HepG2 (cell line): ENCODE measurements around the gene TBR1. TPM values are rescaled to one million over a fixed set of nuclear protein-coding genes. Genes with fewer than 3 reads are reported as not detected.

ENCODE experiments used
- BHLHE40 ChIP-seq: IDR thresholded peaks from 2 replicates; pipeline ENCODE4 v1.6.1; 2011; ENCODE audit warnings: low read length, improper control_type of control experiment
- DBP ChIP-seq: sonication (generic); formaldehyde crosslinking; IDR thresholded peaks from 2 replicates; pipeline ENCODE4 v1.4.0; 2020; ENCODE audit warnings: missing genetic modification reagents; ENCODE audit errors: not compliant biosample characterization
- GATAD2A ChIP-seq: IDR thresholded peaks from 2 replicates; pipeline ENCODE4 v1.6.1; 2016
- KMT2B ChIP-seq: IDR thresholded peaks from 2 replicates; pipeline ENCODE4 v1.6.1; 2016; ENCODE audit warnings: missing genetic modification reagents, missing compliant biosample characterization
- NR0B2 ChIP-seq: sonication (generic); formaldehyde crosslinking; IDR thresholded peaks from 2 replicates; pipeline ENCODE4 v1.4.0; 2020; ENCODE audit warnings: mild to moderate bottlenecking, missing genetic modification reagents
- NR1H2 ChIP-seq: sonication (generic); formaldehyde crosslinking; IDR thresholded peaks from 2 replicates; pipeline ENCODE4 v1.8.1; 2022; ENCODE audit warnings: low read depth, missing genetic modification reagents, borderline replicate concordance
- ZNF557 ChIP-seq: sonication (generic); formaldehyde crosslinking; IDR thresholded peaks from 2 replicates; pipeline ENCODE4 v1.4.0; 2020; ENCODE audit warnings: missing genetic modification reagents
- ZNF782 ChIP-seq: sonication (generic); formaldehyde crosslinking; IDR thresholded peaks from 2 replicates; pipeline ENCODE4 v1.4.0; 2020; ENCODE audit warnings: missing genetic modification reagents, mild to moderate bottlenecking, borderline replicate concordance
- ZNF800 ChIP-seq: sonication (generic); formaldehyde crosslinking; IDR thresholded peaks from 2 replicates; pipeline ENCODE4 v1.4.0; 2020; ENCODE audit warnings: missing genetic modification reagents
- ZNF883 ChIP-seq: sonication (generic); formaldehyde crosslinking; IDR thresholded peaks from 2 replicates; pipeline ENCODE4 v1.5.1; 2020; ENCODE audit warnings: mild to moderate bottlenecking, missing genetic modification reagents; ENCODE audit errors: not compliant biosample characterization
- ZNF891 ChIP-seq: sonication (generic); formaldehyde crosslinking; IDR thresholded peaks from 2 replicates; pipeline ENCODE4 v1.5.0; 2020; ENCODE audit warnings: mild to moderate bottlenecking, missing genetic modification reagents
- polyA plus RNA-seq, 8 experiments: library from polyadenylated mRNA; depleted of rRNA in 3 of 8; stranded (reverse) in 7 of 8; unstranded in 1 of 8; fragments of >200 nt; fragmentation: Illumina TruSeq in 4 of 8; extraction: Trizol in 4 of 8; gene quantifications; 2 replicates each; pipeline versions ENCODE4 v1.2.1 to v1.2.3, GENCODE V29; 2011 to 2016; ENCODE audit warnings: low read depth in 4 of 8, missing spikeins in 1 of 8, mixed read lengths in 1 of 8; ENCODE audit not compliant: insufficient read depth in 1 of 8
- total RNA-seq, 5 experiments: library from RNA; depleted of rRNA; stranded (reverse); fragments of >200 nt; fragmentation: Illumina TruSeq; extraction: Trizol; gene quantifications; 2 replicates each; pipeline ENCODE4 v1.2.3, GENCODE V29; 2016; ENCODE audit warnings: low read depth in 1 of 5
- TF ChIP-seq, protein P1 (sequence below): sonication (generic); formaldehyde crosslinking; IDR thresholded peaks from 2 replicates; pipeline ENCODE4 v1.9.0; 2022; ENCODE audit warnings: missing genetic modification reagents, mild to moderate bottlenecking, borderline replicate concordance
- TF ChIP-seq, protein P2 (sequence below): sonication (generic); formaldehyde crosslinking; IDR thresholded peaks from 2 replicates; pipeline ENCODE4 v1.8.1; 2023; ENCODE audit warnings: mild to moderate bottlenecking, moderate library complexity, missing genetic modification reagents

Gene TBR1
- total and polyA plus RNA-seq, 2 of the 13 experiments (the other 11 are each of a cell fraction or from before 2014, with no cell fraction given): not detected

DNA sequence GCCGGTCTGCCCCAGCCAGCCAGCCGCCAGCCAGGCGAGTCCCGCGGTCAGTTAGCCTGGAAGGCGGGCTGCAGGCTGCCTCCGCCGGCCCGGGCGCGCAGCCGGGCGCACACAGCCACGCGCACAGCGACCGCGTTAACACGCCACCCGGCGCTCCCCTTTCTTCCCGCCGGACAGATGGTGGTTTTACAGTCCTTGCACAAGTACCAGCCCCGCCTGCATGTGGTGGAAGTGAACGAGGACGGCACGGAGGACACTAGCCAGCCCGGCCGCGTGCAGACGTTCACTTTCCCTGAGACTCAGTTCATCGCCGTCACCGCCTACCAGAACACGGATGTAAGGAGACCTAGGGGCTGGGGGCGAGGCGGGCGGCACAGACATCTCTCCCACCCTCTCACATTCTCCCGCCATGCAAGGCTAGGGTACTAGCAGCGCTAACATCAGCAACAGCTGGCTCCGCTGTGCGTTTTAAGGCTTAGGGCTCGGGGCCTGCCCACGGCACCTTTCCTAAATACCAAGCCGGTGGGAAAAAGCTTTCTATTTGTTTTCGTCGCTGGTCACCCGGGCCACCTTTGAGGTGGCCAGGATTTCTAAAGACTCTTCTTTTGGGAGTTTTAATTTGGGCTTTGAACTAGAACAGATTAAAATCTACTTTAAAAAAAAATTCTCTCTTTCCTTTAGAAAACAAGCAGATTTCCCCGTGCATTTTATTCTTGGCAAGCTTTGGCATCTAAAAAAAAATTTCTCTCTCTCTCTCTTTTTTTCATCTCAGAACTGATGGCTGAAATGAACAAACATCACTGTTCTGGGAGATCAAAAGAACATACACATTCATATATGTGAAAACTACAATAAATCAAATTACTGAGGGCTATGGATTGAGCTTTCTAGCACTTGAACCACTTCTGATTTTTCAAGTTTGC, 2.9 kb downstream of the TBR1 start (continued):
- TF ChIP-seq DBP (CRISPR knock-in tag) (no peak), ZNF891 (CRISPR knock-in tag) (peak; percentile 57; the same call in 1 of the 2 replicates), KMT2B (CRISPR knock-in tag) (no peak), ZNF557 (no peak), GATAD2A (CRISPR knock-in tag) (no peak), NR0B2 (CRISPR knock-in tag) (peak; percentile 70; the same call in 1 of the 2 replicates), ZNF800 (CRISPR knock-in tag) (peak; percentile 100), NR1H2 (CRISPR knock-in tag) (0 out of 2 replicates have a peak, but pooled peaks have one; percentile 46), ZNF883 (CRISPR knock-in tag) (peak; percentile 70), ZNF782 (CRISPR knock-in tag) (no peak), BHLHE40 (no peak)
- TF ChIP-seq, protein P1, sequence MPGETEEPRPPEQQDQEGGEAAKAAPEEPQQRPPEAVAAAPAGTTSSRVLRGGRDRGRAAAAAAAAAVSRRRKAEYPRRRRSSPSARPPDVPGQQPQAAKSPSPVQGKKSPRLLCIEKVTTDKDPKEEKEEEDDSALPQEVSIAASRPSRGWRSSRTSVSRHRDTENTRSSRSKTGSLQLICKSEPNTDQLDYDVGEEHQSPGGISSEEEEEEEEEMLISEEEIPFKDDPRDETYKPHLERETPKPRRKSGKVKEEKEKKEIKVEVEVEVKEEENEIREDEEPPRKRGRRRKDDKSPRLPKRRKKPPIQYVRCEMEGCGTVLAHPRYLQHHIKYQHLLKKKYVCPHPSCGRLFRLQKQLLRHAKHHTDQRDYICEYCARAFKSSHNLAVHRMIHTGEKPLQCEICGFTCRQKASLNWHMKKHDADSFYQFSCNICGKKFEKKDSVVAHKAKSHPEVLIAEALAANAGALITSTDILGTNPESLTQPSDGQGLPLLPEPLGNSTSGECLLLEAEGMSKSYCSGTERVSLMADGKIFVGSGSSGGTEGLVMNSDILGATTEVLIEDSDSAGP: peak; percentile 48; the same call in 1 of the 2 replicates
- TF ChIP-seq, protein P2, sequence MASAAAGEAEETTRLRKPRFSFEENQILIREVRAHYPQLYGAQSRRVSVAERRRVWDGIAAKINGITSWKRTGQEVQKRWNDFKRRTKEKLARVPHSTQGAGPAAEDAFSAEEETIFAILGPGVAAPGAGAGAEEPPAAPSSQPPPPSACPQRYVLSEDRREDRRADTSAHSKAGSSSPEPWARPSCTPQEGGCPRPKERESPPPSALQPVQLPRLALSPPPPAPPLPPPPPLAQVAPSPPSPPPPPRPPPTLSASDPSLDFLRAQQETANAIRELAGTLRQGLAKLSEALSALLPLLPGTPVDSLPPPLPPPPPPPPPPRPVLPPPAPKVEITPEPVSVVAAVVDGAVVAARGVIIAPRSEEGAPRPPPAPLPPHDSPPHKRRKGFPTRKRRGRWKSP (CRISPR knock-in tag): peak; percentile 92
